ENCODE measurements around the gene BTBD2.
A peak's percentile ranks its signal among the peaks of the same experiment; 100 is the strongest.

BTBD2 gene

GRCh38 chr19:2050991-2051772 is 35.7 kb upstream of the BTBD2 start, which contains the start of gene MKNK2:
Gene MKNK2 (minus strand): TSS chr19:2051244. CDS start chr19:2050851, 393 bp downstream.
- DNase-seq (ENCODE audit: low spot score), result peak; percentile 91
- H3K27ac ChIP-seq, result peak within 1 kb of the TSS; percentile 100
- peak; percentile 43 for TF ChIP-seq CTCF (conservative IDR thresholded peaks at IDR 0.05; ENCODE audit: low read depth)
- ChIA-PET CTCF (no interaction called here), POLR2A (ENCODE audit: low non-redundant PET) (interaction anchor here (0.6 kb wide), 1 partner anchor 110 kb away, joined by 7 read pairs; no protein-coding TSS in a partner anchor)

- CTCF ChIA-PET, result no interaction called here
- no peak for DNase-seq (ENCODE audit: low spot score)
- peak overlapping the region; percentile 100 for H3K27ac ChIP-seq
- POLR2A ChIA-PET (ENCODE audit: low non-redundant PET), result no interaction called here
- no peak for TF ChIP-seq CTCF (conservative IDR thresholded peaks at IDR 0.05; ENCODE audit: low read depth)
Observed at GRCh38 chr19:2050349-2050990, 35.0 kb upstream of the BTBD2 start.

- ChIA-PET CTCF (interaction anchor here (1.5 kb wide), 1 partner anchor 20 kb away, joined by 5 read pairs; no protein-coding TSS in a partner anchor), POLR2A (ENCODE audit: low non-redundant PET) (interaction anchor here (0.6 kb wide), 1 partner anchor 11 kb away, joined by 4 read pairs; no protein-coding TSS in a partner anchor)
- TF ChIP-seq CTCF (conservative IDR thresholded peaks at IDR 0.05; ENCODE audit: low read depth), result no peak
- DNase-seq (ENCODE audit: low spot score), result peak; percentile 61
- peak overlapping the region; percentile 100 for H3K27ac ChIP-seq
Observed at GRCh38 chr19:2049741-2050348, 34.3 kb upstream of the BTBD2 start.

- peak overlapping the region; percentile 100 for H3K27ac ChIP-seq
- ChIA-PET CTCF (interaction anchor here (1.5 kb wide), 1 partner anchor 21 kb away, joined by 5 read pairs; no protein-coding TSS in a partner anchor), POLR2A (ENCODE audit: low non-redundant PET) (interaction anchor here (0.6 kb wide), 2 partner anchors 12 to 47 kb away, joined by 3 to 4 read pairs; no protein-coding TSS in a partner anchor)
- DNase-seq (ENCODE audit: low spot score), result no peak
- no peak for TF ChIP-seq CTCF (conservative IDR thresholded peaks at IDR 0.05; ENCODE audit: low read depth)
Observed at GRCh38 chr19:2048959-2049740, 33.6 kb upstream of the BTBD2 start.

- H3K27ac ChIP-seq, result peak overlapping the region; percentile 100
- CTCF ChIA-PET, result interaction anchor here (0.6 to 1.5 kb wide), 4 partner anchors 15 to 150 kb away, joined by 3 to 5 read pairs (median 4); no protein-coding TSS in a partner anchor
- no peak for DNase-seq (ENCODE audit: low spot score)
- no peak for TF ChIP-seq CTCF (conservative IDR thresholded peaks at IDR 0.05; ENCODE audit: low read depth)
- POLR2A ChIA-PET (ENCODE audit: low non-redundant PET), result interaction anchor here (0.6 kb wide), 1 partner anchor 47 kb away, joined by 3 read pairs; no protein-coding TSS in a partner anchor
Observed at GRCh38 chr19:2048104-2048958, 32.8 kb upstream of the BTBD2 start.

Measured in RWPE1 (cell line).